HG02943 (cell line): Measurements from ENCODE around the gene SPATA45.

ENCODE experiments used
- ATAC-seq: cut with Tn5 transposase; IDR thresholded peaks from one replicate; pipeline ENCODE4 v1.9.1; 2021; ENCODE audit warnings: mild to moderate bottlenecking, low read depth, moderate library complexity; ENCODE audit not compliant: unreplicated experiment

The SPATA45 gene

GRCh38 chr1:212833211-212834207, 13.9 kb downstream of the SPATA45 start:
- ATAC-seq = peak; percentile 73

- no peak for ATAC-seq
Measured at GRCh38 chr1:212828395-212828794, 19.1 kb downstream of the SPATA45 start.

- no peak for ATAC-seq
Measured at GRCh38 chr1:212827831-212828278, 19.6 kb downstream of the SPATA45 start.

DNA sequence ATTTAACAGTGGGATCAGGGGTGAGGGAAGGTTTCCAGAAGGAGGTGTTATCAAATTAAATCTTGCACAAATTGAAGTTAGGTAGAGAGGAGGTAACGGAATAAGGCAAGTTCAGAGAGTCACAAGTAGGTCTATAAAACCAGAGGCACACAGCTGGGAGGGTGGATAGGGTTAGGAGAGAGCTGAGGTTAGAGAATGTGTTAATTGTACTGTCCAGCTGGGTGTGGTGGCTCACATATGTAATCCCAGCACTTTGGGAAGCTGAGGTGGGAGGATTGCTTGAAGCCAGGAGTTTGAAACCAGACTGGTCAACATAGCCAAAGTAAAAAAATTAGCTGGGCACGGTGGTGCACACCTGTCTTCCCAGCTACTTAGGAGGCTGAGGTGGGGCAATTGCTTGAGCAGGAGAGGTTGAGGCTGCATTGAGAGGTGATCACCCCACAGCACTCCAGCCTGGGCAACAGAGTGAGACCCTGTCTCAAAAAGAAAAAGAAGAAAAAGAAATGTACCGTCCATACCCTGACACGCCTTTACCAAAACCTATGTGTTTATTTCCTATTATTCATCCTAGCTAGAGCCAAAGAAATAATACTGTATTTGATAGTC, 20.2 kb downstream of the SPATA45 start:
- no peak for ATAC-seq

GRCh38 chr1:212825798-212826452, 21.5 kb downstream of the SPATA45 start:
- ATAC-seq = no peak

DNA sequence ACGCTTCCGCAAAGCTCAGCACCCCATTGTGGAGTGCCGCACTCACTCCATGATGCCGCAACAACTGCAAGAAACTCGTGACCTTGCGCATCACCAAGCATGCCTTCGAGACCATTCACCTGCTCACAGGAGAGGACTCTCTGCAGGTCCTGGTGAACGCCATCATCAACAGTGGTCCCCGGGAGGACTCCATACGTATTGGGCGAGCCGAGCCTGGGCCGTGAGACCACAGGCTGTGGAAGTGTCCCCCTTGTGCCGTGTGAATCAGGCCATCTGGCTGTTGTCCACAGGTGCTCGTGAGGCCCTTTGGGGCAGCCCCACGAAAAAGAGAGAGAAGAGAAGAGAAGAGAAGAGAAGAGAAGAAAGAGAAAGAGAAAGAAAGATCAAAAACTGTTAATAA, 23.2 kb downstream of the SPATA45 start:
- no peak for ATAC-seq

- ATAC-seq = no peak
Measured at GRCh38 chr1:212822956-212823355, 24.5 kb downstream of the SPATA45 start.

- ATAC-seq = no peak
Measured at GRCh38 chr1:212820969-212821368, 26.5 kb downstream of the SPATA45 start.

GRCh38 chr1:212819726-212820125, 27.7 kb downstream of the SPATA45 start:
- ATAC-seq = no peak

DNA sequence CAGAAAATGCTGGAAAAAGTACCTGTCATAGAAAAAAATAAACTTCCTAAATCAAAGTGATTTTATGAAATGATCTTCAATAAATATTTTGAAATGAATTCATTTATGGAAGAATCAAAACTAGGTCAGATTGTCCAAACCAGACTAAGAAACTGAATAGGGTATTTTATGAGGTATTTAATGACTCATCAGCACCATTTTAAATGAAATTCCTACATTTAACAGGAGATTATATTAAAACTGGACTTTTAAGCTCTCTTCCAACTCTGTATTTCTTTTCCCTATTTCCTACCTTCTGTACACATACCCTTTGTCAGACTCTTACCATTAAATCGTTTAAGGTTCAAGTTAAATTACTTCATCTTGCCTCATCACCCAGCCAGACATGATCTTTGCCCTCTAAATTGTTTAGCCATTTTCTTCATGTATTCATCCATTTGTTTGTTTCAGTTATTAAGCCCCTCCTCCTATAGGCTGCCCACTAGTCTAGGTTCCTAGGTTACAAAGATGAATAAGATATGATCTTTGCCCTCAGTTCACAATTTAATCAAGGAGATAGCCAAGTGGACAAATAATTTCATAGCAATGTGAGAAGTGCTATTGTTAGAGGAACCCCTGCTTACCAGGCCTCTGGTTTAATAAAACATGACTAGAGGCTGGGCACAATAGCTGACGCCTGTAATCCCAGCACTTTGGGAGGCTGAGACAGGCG, 30.7 kb downstream of the SPATA45 start:
- ATAC-seq = no peak

- ATAC-seq = no peak
Measured at GRCh38 chr1:212814537-212815334, 32.7 kb downstream of the SPATA45 start.

DNA sequence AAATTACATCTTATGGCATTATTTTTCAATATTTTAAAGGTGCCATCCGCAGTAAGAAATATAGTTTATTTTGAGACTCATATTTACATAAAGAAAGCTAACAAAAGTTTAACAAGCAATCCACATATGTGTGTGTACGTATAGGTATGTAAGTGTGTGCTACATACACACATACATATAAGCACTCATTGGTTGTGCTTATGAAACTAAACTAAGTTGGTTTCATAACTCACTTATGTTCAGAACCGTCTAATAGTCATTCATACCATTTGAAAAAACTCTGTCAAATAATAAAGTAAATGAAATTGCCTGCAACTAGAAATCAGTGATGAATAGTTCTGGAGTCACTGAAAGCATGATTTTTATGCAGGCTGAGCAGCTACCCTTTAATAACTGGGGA, 41.7 kb downstream of the SPATA45 start:
- ATAC-seq = no peak

- ATAC-seq = no peak
Measured at GRCh38 chr1:212797681-212798080, 49.8 kb downstream of the SPATA45 start.

- peak; percentile 74 for ATAC-seq
Measured at GRCh38 chr1:212794561-212795014, 52.9 kb downstream of the SPATA45 start.

DNA sequence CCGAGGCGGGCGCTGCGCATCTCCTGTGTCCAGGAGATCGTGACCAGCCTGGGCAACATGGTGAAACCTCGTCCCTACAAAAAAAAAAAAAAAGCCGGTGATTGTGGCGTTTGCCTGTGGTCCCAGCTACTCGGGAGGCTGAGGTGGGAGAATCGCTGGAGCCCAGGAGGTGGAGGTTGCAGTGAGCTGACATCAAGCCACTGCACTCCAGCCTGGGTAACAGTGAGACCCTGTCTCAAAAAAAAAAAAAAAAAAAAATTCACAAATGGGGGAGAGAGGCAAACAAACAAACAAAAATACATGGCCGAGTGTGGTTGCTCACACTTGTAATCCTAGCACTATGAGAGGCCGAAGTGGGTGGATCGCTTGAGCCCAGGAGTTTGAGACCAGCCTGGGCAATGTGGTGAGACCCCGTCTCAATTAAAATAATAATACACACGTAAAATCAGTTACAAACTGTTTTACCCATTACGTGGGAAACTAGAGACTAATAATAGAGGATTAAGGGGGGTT, 55.0 kb downstream of the SPATA45 start:
- ATAC-seq = no peak

GRCh38 chr1:212791676-212792395, 55.6 kb downstream of the SPATA45 start, which contains the start of the genes NSL1 and TATDN3:
Gene NSL1, minus strand, starts transcription at chr1:212791777. Its CDS starts 14 bp downstream, at chr1:212791763.
Gene TATDN3, plus strand, starts transcription at chr1:212791894. Its CDS starts 28 bp downstream, at chr1:212791922.
- ATAC-seq = peak; percentile 63

DNA sequence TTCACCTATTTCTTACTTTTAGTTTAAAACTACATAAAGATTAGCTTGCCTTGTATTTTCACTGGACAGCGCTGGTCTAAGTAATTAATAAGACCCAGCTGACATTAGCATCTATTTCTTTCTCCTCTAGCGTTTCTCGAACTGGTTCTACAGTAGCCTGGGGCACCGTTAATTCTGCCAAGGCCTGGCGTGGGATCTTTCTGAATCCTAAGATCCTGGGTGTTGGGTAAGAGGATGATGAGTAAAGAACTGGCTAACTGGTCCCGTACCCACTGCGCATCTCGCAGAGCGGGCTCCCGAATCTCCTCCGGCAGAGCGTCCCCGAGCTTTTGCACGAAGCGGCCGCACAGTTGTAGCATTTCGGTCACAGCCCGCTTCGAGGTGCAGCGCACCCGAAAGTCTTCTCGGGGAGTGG, 56.2 kb downstream of the SPATA45 start:
- ATAC-seq = peak; percentile 40

- no peak for ATAC-seq
Measured at GRCh38 chr1:212785871-212786270, 61.6 kb downstream of the SPATA45 start.
